DMS114 treated with DMSO at 0.1 percent for 48 hours (cell line): ENCODE results near the gene ARHGEF3.

ENCODE experiments used
- DNase-seq: peaks from one replicate; lab custom pipeline; 2025; ENCODE audit not compliant: unreplicated experiment; lab: John Stamatoyannopoulos, UW

Gene ARHGEF3

GRCh38 chr3:56683122-56683817, 118.5 kb downstream of the ARHGEF3 start, which contains the start of gene TASOR:
TASOR (minus strand) TSS chr3:56683265; CDS start chr3:56683006, 259 bp downstream.
- peak; percentile 56 for DNase-seq

GRCh38 chr3:56682462-56683121, 119.2 kb downstream of the ARHGEF3 start:
- peak; percentile 55 for DNase-seq

- no peak for DNase-seq
Measured at GRCh38 chr3:56681984-56682461, 119.7 kb downstream of the ARHGEF3 start.

GRCh38 chr3:56680054-56680580, 121.6 kb downstream of the ARHGEF3 start:
- no peak for DNase-seq
